HG03196 (cell line): ENCODE measurements around the gene VWA1.
A peak's percentile ranks its signal among the peaks of the same experiment; 100 is the strongest.
"Not testable (repeated sequence)": the region's sequence is repeated elsewhere in the genome, so short reads cannot be mapped to it uniquely, and the experiment has no call there.

ENCODE experiments used
- ATAC-seq: cut with Tn5 transposase; IDR thresholded peaks from one replicate; pipeline ENCODE4 v1.9.1; 2021; ENCODE audit not compliant: unreplicated experiment

VWA1 gene

DNA sequence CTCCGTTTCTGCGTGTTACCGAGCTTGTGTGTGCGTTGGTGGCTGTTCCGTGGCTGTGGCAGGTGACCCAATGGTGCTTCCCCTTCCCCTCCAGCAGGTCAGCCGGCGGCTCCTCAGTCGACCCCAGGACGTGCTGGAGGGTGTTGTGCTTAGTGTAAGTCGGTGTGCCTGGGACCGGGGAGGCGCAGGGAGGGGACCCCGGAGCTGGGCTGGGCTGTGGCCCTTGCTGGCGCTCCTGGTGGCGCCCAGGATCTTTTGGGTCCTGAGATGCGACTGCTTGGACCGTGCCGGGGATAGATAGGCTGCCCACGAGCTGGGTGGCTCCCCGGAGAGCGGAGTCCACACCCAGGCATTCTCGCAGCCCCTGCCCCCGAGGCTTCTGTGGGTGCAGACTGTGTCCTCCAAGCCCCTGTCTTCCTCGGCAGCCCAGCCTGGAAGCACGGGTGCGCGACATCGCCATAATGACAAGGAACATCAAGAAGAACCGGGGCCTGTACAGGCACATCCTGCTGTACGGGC, 19.9 kb downstream of the VWA1 start:
- no peak for ATAC-seq

DNA sequence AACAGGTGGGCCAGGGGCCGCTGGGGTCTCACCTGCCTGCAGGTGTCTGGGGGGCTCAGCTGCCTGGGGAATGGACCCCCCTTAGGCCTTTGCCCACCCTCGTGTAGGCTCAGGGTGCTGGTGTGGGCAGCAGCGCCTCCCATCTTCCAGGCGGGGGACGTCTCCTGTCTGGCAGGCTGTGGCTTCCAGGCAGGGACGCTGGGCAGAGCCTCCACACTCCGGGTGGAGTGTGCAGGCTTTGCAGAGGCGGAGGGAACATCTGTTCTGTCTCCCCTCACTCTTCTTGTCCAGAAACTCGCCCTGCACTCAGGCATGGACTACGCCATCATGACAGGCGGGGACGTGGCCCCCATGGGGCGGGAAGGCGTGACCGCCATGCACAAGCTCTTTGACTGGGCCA, 20.4 kb downstream of the VWA1 start:
- ATAC-seq = not testable (repeated sequence)

GRCh38 chr1:1456683-1457255, 21.3 kb downstream of the VWA1 start:
- not testable (repeated sequence) for ATAC-seq

DNA sequence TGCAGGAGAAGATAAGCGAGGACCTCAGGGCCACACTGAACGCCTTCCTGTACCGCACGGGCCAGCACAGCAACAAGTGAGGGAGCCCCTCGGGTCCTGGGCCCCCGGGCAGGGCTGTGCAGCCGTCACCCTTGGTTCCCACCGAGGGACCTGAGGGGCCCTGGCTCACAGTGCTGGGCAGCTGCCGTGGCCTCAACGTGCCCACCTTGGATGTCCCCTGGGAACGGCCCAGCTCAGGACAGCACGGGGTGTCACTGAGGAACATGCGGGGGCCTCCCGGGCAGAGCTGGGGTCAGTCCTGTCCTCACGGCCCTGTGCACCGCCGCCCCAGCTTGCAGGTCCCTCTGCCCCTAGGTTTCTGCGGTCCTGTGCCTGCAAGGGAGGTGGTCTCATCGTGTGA, 23.7 kb downstream of the VWA1 start:
- ATAC-seq = not testable (repeated sequence)

GRCh38 chr1:1459711-1460110, 24.2 kb downstream of the VWA1 start:
- not testable (repeated sequence) for ATAC-seq

DNA sequence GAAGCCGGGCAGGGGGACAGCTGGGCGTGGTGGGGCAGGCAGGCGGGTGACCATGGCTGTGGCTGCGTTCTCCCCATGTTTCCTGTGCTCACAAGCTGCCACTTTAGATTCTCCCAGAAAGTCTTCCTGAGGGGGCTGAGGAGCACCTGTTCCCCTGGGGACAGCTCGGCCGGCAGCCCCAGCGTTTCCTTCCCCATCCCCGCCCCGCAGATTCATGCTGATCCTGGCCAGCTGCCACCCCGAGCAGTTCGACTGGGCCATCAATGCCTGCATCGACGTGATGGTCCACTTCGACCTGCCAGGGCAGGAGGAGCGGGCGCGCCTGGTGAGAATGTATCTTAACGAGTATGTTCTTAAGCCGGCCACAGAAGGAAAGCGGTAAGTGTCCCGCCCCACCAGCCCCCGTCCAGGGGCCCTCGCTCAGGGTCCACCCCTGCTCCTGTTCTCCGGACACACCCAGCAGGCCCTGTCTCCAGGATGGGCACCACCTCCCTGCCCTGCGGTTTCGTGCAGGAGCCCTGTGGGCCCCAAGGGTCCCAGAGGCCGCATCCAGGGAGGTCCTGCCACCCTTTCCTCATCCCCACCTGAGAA, 25.1 kb downstream of the VWA1 start:
- no peak for ATAC-seq

- no peak for ATAC-seq
Measured at GRCh38 chr1:1461721-1462317, 26.3 kb downstream of the VWA1 start.

DNA sequence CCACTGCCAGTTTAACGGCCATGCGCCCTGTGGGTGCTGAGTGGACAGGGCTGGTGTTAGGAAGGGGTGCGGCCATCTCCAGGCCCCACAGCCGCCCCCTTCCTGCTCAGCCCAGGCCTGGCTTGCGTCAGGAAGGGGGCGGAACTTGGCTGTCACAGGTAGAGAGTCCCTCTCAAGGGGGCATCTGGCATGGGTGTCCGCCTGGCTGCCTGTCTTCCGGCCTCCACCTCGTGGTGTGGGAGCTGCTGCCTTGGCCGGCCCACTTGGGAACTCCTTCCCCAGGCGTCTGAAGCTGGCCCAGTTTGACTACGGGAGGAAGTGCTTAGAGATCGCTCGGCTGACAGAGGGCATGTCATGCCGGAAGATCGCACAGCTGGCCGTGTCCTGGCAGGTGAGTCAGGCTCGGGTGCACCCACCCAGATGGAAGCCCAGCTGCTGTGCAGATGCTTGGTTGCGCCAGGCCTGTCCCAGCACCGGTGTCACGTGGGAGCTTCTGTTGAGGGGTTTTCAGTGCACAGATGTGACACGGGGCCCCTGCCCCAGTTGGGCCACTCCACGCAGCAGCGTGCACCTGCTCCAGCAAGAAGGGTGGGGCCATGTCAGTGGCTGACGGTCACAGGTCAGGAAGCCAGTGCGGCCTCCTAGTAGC, 27.0 kb downstream of the VWA1 start:
- no peak for ATAC-seq

GRCh38 chr1:1463312-1463711, 27.8 kb downstream of the VWA1 start:
- no peak for ATAC-seq

GRCh38 chr1:1468196-1468985, 32.9 kb downstream of the VWA1 start:
- ATAC-seq = not testable (repeated sequence)

DNA sequence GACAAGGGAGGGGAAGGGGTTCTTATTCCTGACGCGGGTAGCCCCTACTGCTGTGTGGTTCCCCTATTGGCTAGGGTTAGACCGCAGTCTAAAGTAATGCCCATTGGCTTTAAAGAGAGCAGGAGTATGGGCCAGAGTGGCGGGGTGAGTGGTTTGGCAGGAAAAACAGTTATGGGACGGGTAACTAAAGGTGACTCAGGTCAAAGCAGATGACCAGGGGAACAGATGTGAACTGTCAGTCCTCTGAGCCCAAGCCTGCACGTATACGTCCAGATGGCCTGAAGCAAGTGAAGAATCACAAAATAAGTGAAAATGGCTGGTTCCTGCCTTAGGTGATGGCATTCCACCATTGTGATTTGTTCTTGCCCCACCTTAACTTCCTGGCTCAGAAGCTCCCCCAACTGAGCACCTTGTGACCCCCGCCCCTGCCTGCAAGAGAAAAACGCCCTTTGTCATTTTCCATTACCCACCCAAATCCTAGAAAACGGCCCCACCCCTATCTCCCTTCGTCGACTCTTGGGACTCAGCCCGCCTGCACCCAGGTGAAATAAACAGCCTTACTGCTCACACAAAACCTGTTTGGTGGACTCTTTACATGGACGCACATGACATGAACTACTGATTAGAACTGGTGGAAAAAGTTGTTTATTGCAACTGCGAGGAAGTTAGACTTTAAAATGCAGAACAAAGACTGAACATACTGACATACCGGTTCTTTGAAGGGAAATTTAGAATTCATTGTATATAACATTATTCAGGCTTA, 35.3 kb downstream of the VWA1 start:
- no peak for ATAC-seq

DNA sequence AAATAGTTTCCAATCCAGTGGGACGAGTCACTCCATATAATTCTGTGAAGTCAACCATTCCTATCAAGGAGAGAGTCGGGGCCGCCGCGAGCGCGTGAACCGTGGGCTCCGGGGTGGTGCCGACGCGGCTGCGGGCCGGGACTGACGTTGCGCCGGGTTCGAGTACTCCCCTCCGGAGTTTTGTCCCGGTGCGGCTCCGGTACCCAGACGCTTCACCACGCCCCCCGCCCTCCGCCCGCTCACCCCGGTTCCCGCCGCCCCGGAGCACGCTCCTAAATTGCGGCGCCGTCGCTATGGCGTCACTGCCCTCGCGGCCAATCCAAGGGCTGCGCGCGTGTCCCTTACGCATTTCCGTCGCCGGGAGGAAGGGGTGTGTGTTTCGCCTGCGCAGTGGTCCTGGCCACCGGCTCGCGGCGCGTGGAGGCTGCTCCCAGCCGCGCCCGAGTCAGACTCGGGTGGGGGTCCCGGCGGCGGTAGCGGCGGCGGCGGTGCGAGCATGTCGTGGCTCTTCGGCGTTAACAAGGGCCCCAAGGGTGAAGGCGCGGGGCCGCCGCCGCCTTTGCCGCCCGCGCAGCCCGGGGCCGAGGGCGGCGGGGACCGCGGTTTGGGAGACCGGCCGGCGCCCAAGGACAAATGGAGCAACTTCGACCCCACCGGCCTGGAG, 36.0 kb downstream of the VWA1 start, which contains the start of gene ATAD3B:
ATAD3B (plus strand) TSS at position 377 of the 664 bp plus-strand sequence; CDS start at position 497, 120 bp downstream.
- ATAC-seq = peak; percentile 87

- ATAC-seq = not testable (repeated sequence)
Measured at GRCh38 chr1:1472053-1472876, 36.8 kb downstream of the VWA1 start.

DNA sequence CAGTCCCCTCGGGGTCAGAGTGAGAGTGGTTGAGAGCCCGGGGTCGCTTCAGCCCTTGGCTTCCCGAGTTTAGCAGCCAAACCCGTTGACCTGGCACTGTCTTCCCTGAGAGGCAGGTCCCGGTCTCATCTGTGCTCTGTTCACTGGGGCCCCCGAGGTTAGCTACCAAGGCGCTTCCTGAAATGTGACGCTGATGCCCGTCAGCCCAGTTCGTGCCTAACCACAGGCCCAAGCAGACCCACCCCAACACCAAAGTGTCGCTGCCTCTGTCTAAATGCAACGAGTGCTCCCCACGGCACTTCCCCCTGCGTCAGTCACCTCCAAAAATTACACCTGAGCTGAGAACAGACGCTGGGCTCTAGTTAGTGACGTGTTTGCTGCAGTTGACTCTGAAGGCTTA, 40.5 kb downstream of the VWA1 start:
- not testable (repeated sequence) for ATAC-seq

- ATAC-seq = no peak
Measured at GRCh38 chr1:1477206-1477605, 41.7 kb downstream of the VWA1 start.

GRCh38 chr1:1479547-1480487, 44.3 kb downstream of the VWA1 start:
- ATAC-seq = no peak

- not testable (repeated sequence) for ATAC-seq
Measured at GRCh38 chr1:1480488-1480867, 45.0 kb downstream of the VWA1 start.

- ATAC-seq = not testable (repeated sequence)
Measured at GRCh38 chr1:1481811-1482210, 46.3 kb downstream of the VWA1 start.
